NCI-H2196 treated with DMSO at 0.1 percent for 48 hours (cell line): ENCODE measurements around the gene HELZ.

Experiments used
- DNase-seq: peaks from one replicate; lab custom pipeline; 2025; ENCODE audit not compliant: unreplicated experiment; lab: John Stamatoyannopoulos, UW

Gene HELZ

DNA sequence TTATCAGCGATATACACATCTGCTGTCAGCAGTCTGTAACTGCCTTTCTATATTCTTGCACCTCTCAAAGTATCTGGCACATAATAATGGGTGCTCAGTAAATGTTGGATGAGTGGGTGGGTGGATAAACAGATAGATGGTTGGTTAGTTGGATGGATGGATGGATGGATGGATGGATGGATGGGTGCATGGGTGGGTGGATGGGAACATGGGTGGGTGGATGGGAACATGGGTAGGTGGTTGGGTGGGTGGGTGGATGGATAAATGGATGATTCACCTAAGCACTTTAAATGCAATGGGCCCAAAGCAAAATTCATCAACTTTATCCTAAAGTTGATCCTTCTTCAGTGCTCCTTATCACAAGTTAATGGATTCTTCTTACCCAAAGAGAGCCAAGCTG is 48.6 kb downstream of the HELZ start:
- no peak for DNase-seq

DNA sequence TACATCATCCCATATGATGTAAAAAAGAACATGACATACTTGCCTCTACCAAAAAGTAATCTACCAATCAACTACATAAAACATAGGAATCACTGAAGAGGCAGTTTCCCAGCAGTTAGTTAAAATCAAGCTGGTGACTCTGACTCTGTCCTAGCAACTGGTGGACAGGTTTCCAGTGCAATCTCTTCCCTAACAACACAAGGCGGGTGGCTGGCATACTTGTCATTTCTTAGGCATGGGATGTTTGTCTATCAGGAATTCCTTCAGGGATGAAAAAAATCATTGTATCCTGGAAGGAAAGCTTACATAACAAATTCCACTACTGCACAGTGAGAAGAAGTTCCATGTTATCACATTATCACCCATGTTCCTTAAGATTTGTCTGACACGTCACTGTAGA is 50.9 kb downstream of the HELZ start:
- no peak for DNase-seq

DNA sequence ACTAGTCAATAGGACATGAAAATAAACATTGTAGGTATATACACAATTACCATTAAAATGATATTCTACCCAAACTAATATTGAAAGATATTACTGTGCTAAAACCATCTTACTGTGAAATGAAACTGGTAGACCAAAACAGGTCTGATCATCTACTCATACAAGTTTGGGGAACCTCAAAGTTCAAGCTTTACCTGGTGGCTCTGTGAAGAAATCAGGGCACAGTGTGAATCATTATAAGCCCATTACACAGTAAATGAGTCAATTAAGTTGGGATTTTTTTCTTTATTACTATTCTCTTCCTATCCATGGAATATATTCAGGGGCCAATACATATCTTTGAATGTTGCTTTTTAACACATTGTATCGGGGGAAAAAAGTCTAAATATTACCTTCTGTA is 57.1 kb downstream of the HELZ start:
- no peak for DNase-seq

DNA sequence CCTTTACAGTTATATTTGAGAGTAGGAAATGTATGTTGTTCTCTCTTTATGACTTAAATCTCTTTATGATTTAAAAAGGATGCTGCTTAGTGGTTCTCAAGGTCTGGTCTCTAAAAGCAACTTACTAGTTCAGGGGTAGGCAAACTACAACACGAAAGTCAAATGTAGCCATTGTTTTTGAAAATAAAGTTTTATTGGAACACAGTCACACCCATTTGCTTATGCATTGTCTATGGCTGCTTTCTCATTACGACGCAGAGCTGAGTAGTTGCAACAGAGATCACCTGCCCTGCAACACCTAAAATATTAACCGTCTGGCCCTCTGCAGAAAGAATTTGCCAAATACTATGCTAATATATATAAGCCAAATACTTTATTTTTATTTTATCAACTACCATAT is 58.2 kb downstream of the HELZ start:
- no peak for DNase-seq

DNA sequence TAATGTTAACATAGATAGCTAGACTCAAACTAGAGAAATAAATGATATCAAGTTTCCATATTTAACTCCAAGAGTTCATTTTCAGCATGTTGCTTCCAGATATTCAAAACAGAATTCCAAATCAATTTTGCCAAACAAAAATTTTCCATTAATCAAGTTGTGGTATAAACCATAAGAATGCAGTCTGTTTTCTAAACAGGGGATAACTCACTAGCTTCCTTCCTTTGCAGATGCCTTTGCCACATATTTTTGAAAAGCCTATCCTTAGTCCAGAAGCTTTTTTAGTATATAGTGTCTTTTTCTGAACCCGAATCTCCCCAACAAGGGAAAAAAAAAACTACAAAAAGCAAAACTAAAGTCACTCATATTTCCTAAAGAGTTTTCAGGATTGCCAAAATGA is 61.5 kb downstream of the HELZ start:
- DNase-seq = no peak

DNA sequence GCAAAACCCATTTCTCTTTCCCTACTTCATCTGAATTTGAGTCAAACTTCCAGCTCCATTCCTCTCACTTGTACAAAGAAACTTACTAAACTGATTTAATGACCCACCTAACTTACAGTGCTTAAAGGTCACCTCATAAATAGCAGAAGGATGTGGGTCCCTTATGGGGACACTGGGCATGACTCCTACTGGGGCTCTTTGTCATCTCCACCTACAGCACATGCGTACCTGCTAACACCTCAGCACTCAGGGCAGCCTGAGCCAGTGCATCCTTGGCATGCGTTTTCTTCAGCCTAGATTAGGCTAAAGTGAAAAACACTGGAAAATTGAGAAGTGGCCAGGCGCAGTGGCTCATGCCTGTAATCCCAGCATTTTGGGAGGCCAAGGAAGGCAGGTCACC is 63.2 kb downstream of the HELZ start:
- no peak for DNase-seq

DNA sequence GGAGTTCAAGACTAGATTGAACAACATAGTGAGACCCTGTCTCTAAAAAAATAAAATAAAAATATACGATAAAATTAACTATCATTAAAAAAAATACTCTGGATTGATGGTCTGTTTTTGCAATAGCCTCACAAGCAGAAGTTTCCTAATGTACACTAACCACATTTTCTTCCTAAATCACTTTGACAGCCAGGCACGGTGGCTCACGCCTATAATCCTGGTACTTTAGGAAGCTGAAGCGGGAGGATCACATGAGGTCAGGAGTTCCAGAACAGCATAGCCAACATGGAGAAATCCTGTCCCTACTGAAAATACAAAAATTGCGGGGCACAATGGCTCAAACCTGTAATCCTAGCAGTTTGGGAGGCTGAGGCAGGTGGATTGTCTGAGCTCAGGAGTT is 64.7 kb downstream of the HELZ start:
- no peak for DNase-seq

DNA sequence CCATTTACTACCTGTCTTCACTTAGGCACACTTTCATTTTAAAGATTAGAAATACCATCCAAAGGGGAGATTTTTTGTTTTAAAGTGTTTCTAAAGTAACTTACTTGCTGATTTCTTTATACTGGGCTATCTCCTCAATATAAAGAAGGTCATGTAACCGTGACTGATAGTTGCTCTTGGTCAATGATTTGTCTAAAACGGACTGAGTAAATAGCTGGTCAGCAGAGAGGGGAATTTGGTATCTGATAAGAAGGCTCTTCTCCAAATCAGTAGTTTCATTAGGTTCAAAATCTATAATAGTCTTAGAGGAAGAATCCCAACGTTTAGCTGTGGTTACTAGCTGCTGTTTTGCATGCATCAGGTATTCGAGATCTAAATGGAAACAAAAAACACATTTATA is 66.4 kb downstream of the HELZ start:
- no peak for DNase-seq

DNA sequence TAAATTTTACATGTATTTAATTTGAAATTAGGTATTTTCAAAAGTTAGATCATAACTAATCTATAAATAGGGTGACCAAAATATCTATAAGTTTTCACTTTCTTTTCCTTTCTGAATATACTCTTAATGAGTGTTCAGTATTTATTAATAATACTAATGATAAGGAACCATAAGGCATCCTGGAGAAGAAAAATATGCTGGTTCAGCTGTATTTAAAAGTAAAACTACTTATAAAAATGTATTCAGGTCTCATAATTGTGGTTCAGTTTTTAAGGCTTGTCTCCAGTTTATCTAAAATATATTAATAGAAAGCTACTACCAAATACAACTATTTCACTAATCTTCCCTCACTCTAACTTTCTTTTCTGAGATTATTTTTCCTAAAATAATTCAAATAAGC is 67.3 kb downstream of the HELZ start:
- DNase-seq = no peak

DNA sequence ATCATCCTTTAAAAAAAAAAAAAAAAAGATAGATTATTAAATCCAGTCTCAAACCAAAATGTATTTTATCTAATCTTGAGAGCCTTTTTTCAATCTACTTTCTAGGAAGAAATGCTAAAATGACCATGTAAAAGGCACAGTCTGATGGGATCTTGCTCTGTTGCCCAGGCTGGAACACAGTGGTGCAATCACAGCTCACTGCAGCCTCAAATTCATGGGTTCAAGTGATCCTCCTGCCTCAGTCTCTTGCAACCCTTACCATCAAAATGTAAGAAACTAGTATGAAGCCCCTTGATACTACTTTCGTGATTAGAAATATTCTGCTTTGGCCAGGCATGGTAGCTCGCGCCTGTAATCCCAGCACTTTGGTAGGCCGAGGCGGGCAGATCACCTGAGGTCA is 70.8 kb downstream of the HELZ start:
- DNase-seq = no peak

DNA sequence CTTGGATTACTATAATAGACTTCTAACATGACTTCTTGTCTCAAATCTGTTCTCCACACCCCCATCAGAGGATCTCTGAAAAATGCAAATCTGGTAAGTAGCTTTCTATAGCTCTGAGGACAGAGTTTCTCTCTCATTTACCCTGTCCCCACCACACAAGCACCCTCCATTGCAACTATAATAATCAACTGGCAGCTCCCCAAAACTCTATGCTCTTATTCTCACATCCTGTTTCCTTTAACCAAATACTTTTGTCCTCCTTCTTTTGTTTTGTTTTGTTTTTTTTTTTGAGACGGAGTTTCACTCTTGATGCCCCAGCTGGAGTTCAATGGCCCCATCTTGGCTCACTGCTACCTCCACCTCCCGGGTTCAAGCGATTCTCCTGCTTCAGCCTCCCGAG is 73.4 kb downstream of the HELZ start:
- DNase-seq = no peak

DNA sequence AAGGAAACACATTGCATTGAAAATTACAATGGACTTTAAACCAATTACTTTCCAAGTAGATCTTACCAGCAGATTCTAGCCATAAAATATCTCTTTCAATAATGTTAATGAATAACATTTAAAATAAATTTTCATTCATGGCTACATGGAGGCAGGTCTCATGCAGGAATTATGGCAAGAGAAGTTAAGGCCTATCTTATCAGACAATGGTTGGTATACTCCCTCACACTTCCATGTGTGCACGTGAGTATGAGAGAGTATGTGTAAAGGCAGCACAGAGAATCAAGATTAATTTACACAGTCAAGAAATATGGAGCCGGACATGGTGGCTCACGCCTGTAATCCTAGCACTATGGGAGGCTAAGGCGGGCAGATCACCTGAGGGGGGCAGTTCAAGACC is 76.5 kb downstream of the HELZ start:
- DNase-seq = no peak

DNA sequence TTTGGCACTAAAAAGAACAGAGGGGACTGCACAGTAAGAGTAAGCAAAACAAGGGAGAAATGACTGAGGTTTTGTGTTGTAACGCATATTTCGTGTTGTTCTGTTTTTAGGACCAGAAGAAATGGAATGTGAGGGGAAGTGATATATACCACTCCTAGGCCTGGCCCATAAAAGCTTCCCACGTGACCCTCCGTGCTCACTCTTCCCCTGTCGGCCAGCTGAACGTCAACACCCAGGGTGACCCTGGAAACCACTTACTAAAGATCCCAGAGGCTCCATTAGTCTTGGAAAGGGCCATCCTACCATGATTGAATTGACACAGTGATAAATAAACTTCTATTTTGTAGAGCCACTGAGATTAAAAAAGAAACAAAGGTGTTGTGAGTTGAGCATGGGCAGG is 79.8 kb downstream of the HELZ start:
- DNase-seq = no peak

DNA sequence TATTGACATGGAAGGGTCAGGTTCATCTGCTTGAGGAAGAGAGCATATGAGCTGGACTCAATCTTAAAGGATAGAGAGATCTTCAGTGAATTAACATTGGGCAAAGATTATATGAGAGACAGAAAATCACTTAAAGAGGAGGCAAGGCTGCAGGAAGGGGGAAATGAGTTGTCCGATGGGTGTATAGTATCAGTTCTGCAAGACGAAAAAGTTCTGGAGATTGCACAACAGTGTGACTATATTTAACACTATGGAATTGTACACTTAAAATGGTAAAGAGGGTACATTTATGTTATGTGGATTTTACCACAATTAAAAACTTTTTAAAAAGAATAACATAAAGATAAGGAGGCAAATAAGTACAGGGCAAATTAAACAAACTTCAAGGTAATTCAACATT is 80.7 kb downstream of the HELZ start:
- no peak for DNase-seq

DNA sequence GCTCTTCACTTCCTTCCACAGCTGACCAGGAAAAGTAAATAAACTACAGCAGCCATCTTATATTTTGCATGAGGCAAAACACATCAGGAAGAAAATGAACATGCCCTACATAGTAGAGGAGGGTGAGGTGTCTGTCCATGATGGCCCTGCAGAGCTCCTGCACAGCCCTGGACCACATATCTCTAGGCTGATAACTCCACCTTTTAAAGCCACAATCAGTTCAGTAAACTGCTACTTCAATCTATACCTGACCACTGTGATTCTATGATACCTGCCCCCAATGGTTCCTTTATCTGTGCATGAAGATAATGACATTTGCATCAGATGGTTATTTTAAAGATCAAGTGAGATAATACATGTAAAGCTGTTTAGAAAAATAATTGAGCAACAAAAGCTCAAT is 82.2 kb downstream of the HELZ start:
- no peak for DNase-seq

DNA sequence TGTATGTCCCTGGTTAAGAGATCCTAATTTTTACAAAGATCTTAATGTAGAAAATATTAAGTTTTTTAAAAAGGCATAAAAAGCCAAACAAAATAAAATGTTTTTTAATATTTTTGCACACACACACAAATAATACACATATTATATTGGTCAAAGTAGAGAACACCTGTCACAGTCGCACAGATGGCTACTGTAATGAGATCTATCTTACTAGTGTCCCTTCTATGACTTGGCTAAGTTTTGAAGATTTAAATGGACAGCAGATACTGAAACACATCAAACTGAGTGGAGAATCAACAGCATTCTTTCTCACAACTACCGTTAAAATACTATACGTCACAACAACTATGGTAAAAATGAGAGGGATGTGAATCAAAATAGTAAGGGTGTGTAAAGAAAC is 83.4 kb downstream of the HELZ start:
- no peak for DNase-seq

DNA sequence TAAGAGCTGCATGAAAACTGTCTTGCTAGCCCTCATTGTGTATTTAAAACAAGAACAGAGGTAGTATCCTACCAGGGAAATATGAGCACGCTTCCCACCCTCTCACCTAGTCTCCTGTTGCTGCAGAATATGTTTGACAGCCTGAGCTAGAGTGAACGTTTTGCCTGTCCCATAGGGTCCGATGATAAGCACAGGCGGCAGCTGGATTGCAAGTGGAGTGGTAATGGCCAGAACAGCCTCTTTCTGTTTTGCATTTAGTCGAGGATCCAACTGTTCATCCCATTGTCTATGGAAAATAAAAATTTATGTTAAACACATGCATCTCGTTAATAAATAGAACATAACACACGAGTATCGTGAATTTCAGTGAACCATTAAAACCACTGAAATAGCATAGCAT is 84.2 kb downstream of the HELZ start:
- DNase-seq = no peak

DNA sequence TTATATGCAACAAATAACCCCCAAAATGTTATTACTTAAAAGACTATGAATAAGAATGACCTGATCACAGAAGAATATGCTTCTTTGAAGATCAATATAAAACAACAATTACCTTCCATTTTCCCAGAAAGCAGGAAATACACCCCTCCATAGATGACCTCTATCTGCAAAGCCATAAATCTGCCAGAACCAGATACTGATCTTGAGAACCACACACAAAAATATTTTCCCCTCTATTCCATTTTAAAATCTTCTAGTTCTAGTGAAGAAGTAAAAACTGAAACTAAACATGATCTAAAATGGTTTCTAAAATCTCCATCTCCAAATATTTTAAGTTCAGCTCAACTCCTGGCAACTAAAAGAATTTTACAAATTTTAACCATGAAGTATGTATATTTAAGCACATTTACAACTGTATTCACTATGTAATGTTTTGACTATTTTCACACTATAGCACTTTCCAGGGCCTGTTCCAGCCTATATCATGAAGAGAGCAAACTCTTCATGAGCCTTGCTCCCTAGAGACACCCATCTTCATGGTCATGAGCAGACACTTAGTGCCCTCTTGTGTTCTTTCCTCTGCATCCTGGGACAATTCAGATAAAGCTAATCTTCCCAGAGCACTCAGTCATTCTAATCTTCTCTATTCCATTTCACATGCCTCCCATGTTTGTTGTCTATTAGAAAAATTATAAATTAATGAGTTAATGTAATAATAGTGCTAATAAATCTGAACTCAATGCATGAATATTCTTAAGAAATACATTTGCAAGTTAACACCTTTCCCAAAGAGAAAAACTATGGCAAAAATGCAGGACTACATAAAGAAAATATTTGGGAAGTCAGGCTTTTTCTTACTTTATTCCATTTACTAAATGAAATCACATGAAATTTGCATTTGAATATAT is 87.0 kb downstream of the HELZ start:
- DNase-seq = peak; percentile 15

DNA sequence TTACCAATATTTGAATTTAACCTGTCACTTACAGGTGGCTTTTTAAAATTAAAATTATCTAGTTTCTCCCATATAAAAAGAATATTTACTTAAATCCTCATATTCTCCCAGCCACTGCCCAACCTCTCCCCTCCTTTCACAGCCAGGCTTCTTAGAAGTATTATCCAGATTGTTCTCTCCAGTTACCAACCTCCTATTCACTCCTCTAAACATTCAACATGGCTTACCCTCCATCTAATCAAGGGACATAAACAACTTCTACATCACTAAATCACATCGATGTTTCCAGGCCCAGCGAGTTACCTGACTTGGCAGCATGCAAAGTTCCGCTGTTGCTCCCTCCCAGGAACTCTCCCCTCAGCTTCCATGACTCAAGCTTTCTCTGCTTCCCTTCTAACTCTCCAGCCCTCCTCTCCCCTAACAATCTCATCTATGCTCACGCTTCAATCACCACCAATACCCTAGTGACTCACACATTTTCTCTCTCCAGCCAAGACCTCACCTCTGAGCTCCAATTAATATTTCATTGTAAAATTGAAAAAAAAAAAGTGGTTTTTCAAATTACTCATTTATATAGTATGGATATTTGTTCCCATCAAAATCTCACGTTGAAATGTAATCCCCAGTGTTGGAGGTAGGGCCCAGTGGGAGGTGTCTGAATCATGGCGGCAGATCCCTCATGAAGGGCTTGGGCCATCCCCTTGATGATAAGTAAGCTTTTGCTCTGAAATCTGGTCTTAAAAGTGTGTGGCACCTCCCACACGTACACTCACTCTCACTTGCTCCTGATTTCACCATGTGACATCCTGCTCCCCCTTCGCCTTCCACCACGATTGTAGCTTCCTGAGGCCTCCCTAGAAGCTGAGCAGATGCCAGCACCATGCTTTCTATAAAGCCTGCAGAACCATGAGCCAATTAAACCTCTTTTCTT is 88.5 kb downstream of the HELZ start:
- DNase-seq = no peak

DNA sequence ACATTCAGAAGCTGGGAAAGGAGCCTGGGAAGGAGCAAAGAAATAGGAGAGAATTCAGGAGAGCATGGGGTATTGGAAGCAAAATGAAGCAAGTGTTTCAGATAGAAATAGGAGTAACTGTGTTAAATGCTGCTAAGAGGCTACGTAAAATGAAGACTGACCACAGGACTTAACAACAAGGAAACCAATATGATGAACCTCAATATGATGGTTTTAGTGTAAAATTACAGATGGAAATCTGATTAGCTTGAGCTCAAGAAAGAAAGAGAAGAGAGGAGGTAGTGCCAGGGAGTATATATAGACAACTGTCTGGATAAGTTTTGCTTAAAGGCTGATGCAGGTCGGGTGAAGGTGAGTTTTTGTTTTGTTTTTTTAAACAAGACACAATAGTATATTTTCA is 92.2 kb downstream of the HELZ start:
- DNase-seq = no peak

DNA sequence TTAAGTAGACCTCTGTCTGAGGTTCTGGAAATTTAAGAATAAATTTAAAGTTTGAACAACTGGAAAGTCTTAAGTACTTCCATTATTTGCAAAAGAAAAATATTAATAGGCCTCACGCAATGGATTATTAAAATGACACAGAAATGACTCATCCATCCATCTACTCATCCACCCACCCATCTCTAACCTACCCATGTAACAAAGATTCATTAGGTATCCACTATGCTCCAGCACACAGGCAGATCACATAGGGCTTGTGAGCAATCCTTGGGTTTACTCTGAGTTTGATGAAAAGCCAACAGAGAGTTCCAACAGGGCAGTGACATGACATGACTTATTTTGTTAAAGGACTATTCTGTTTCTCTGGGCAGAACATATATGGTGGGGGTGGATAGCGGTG is 93.3 kb downstream of the HELZ start:
- DNase-seq = no peak

DNA sequence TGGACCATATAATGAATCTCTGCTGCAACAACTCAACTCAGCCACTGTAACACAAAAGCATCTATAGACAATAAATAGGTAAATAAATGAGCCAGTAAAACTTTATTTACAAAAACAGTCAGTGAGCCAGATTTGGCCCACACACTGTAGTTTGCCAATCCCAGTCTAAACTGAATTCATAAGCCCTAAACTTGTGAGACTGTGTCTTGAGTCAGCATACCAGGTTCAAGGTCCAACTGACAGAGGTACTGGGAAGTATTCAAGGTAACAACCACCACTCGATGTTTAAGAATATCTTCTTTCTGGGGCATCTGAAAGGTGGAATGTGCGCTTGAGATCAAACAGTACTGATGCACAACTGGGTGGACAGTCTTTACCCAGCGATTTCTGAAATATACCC is 94.2 kb downstream of the HELZ start:
- DNase-seq = no peak
